Upper lobe of left lung (tissue), 6 donors: Measurements from ENCODE around the gene PER3. TPM values are rescaled to one million over a fixed set of nuclear protein-coding genes. Genes with fewer than 3 reads are reported as not detected.
A peak's percentile ranks its signal among the peaks of the same experiment; 100 is the strongest.

Experiments used
- ATAC-seq, 2 donors: fragments of 200-7000 bp; cut with Tn5 transposase; one replicate each; pipeline ENCODE4 v1.9.1; 2022; ENCODE audit warnings: mild to moderate bottlenecking in 2 of 2, moderate library complexity in 2 of 2; ENCODE audit not compliant: low FRiP score in 2 of 2
- DNase-seq, 2 donors: peaks; one replicate each; pipeline ENCODE4 v3.0.0-alpha.2; 2019 to 2020
- H3K27ac ChIP-seq, 4 donors: fragments of 200-600 bp; sonication (generic); one replicate each; pipeline ENCODE4 v1.5.1; 2016 to 2019
- H3K27me3 ChIP-seq, 4 donors: fragments of 200-600 bp; sonication (generic); one replicate each; pipeline ENCODE4 v1.5.1; 2017 to 2019
- H3K36me3 ChIP-seq, 4 donors: fragments of 200-600 bp; sonication (generic); one replicate each; pipeline ENCODE4 v1.5.1; 2016 to 2019
- H3K4me1 ChIP-seq, 4 donors: fragments of 200-600 bp; sonication (generic); one replicate each; pipeline ENCODE4 v1.5.1; 2018 to 2019
- H3K4me3 ChIP-seq, 4 donors: fragments of 200-600 bp; sonication (generic); one replicate each; pipeline ENCODE4 v1.5.1; 2017 to 2019; ENCODE audit warnings: mild to moderate bottlenecking in 2 of 4, moderate library complexity in 1 of 4
- H3K9me3 ChIP-seq, 4 donors: fragments of 200-600 bp; sonication (generic); one replicate each; pipeline ENCODE4 v1.5.1; 2018 to 2019
- CTCF ChIP-seq, 6 experiments: fragments of 450-650 bp in 4 of 6; fragments of 200-600 bp in 2 of 6; sonication (generic) in 2 of 6; IDR thresholded peaks; one replicate each; pipeline ENCODE4 v1.5.1; 2016 to 2019; ENCODE audit warnings: antibody characterized with exemption in 6 of 6
- EP300 ChIP-seq, 4 donors: sonication (generic); formaldehyde crosslinking; IDR thresholded peaks; one replicate each; pipeline ENCODE4 v1.5.1; 2017; ENCODE audit warnings: antibody characterized with exemption in 4 of 4, control low read depth in 2 of 4
- POLR2A ChIP-seq, 4 donors: fragments of 450-650 bp; IDR thresholded peaks; one replicate each; pipeline ENCODE4 v1.5.1; 2016 to 2017; ENCODE audit warnings: antibody characterized with exemption in 4 of 4, mild to moderate bottlenecking in 2 of 4
- POLR2AphosphoS5 ChIP-seq, 2 donors: sonication (generic); formaldehyde crosslinking; IDR thresholded peaks; one replicate each; pipeline ENCODE4 v1.5.1; 2017; ENCODE audit warnings: antibody characterized with exemption in 2 of 2
- WGBS, 2 donors: methylation state at CpG; one replicate each; pipeline ENCODE4 v1.1.5; 2017 to 2018; 5-methylcytosine and 5-hydroxymethylcytosine counted together
- total RNA-seq, 6 donors: library from RNA; depleted of rRNA in 4 of 6; stranded (reverse); fragments of >200 nt in 4 of 6; gene quantifications; one replicate each; pipeline versions ENCODE4 v1.1.0 to v1.2.1, GENCODE V29; 2016 to 2021
- donor health status: DM: no; HTN: no; CAD: no; lungs with moderate emphysema.
- donor health status: DM: no; HTN: yes; CAD: no; lungs with severe emphysema.

Gene PER3
- total RNA-seq, result 10 to 100 TPM; 20.1 to 43.0 (median 26.9) TPM

- Histone ChIP-seq H3K4me3 (peak within 1 kb of the TSS; percentile 50 to 69 (median 68)), H3K36me3 (peaks cover 0 to 32% (median 18%) of the 10 kb centered on the region in 4 donors), H3K9me3 (no peaks in the 10 kb centered on the region), H3K27me3 (no peaks in the 10 kb centered on the region), H3K4me1 (peaks cover 36 to 52% (median 39%) of the 10 kb centered on the region in 4 donors), H3K27ac (peak within 1 kb of the TSS; percentile 88 to 94 (median 92))
- ATAC-seq (peak; percentile 97 to 98), DNase-seq (peak; percentile 98 to 100)
- 2% methylated on average over 20 of the region's 90 CpGs; no CpG with 5 or more reads in 1 of the 2 donors for WGBS, 2 donors
- TF ChIP-seq POLR2A (IDR thresholded peaks at IDR 0.05) (peak in 3 of 4 donors; percentile 25 to 84 (median 59)), POLR2AphosphoS5 (IDR thresholded peaks at IDR 0.05) (peak; percentile 7 to 72), CTCF (IDR thresholded peaks at IDR 0.05) (peak in 2 of 6 experiments; percentile 17 to 23), EP300 (IDR thresholded peaks at IDR 0.05) (no peak)
Measured at GRCh38 chr1:7783826-7784491, at the start of gene PER3. TSS of gene PER3 (plus strand) at chr1:7784291. CDS start at chr1:7784878, 587 bp downstream.

- Histone ChIP-seq H3K27ac (no peak overlapping the region), H3K4me1 (no peaks in the 10 kb centered on the region), H3K4me3 (no peak overlapping the region), H3K36me3 (peaks cover 0 to 39% (median 7%) of the 10 kb centered on the region in 4 donors), H3K9me3 (no peaks in the 10 kb centered on the region), H3K27me3 (no peaks in the 10 kb centered on the region)
- TF ChIP-seq POLR2AphosphoS5 (IDR thresholded peaks at IDR 0.05) (no peak), POLR2A (IDR thresholded peaks at IDR 0.05) (no peak), CTCF (IDR thresholded peaks at IDR 0.05) (no peak), EP300 (IDR thresholded peaks at IDR 0.05) (no peak)
- peak in 1 of 2 donors; percentile 43 for ATAC-seq
- 62 to 64% methylated on average over 6 of the region's 6 CpGs for WGBS, 2 donors
- no peak for DNase-seq
Measured at GRCh38 chr1:7738044-7738443, 46.0 kb upstream of the PER3 start.

DNA sequence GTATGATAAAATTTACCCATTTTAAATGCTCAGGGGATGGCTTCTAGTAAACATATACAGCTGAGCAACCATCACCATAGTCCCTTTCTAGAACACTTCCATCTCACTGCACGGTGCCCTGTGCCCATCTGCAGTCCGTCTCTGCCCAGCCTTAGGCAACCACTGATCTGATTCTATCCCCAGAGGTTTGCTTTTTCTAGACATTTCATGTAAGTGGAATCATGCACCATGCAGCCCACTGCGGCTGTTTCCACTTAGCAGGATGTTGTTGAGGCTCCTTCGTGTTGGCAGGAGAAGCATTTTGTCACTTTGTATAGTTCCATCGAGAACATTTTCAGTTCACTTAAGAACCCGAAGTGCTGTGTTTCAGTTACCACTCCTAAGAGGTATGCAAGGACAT is 40.7 kb upstream of the PER3 start:
- Histone ChIP-seq H3K27ac (no peak overlapping the region), H3K9me3 (no peaks in the 10 kb centered on the region), H3K4me3 (no peak overlapping the region), H3K4me1 (no peaks in the 10 kb centered on the region), H3K27me3 (no peaks in the 10 kb centered on the region), H3K36me3 (peaks cover 0 to 24% (median 0%) of the 10 kb centered on the region in 4 donors)
- DNase-seq (no peak), ATAC-seq (no peak)
- TF ChIP-seq POLR2AphosphoS5 (IDR thresholded peaks at IDR 0.05) (no peak), EP300 (IDR thresholded peaks at IDR 0.05) (no peak), CTCF (IDR thresholded peaks at IDR 0.05) (no peak), POLR2A (IDR thresholded peaks at IDR 0.05) (no peak)
- WGBS, 2 donors, result 86 to 93% methylated on average over 6 of the region's 6 CpGs

GRCh38 chr1:7744882-7745281 is 39.2 kb upstream of the PER3 start:
- H3K36me3 ChIP-seq, result peaks cover 0 to 17% (median 0%) of the 10 kb centered on the region in 4 donors
- no peak for ATAC-seq
- WGBS, 2 donors, result 73 to 90% methylated on average over 9 of the region's 9 CpGs
- no peak overlapping the region for H3K4me3 ChIP-seq
- no peaks in the 10 kb centered on the region for H3K9me3 ChIP-seq
- no peak for DNase-seq
- H3K4me1 ChIP-seq, result no peaks in the 10 kb centered on the region
- H3K27ac ChIP-seq, result peak overlapping the region in 1 of 4 donors; percentile 30
- H3K27me3 ChIP-seq, result no peaks in the 10 kb centered on the region
- TF ChIP-seq EP300 (IDR thresholded peaks at IDR 0.05) (no peak), POLR2A (IDR thresholded peaks at IDR 0.05) (no peak), CTCF (IDR thresholded peaks at IDR 0.05) (no peak), POLR2AphosphoS5 (IDR thresholded peaks at IDR 0.05) (no peak)
